GM21526 (cell line): ENCODE results near the gene SUV39H1.
A peak's percentile ranks its signal among the peaks of the same experiment; 100 is the strongest.

Source experiments
- ATAC-seq: cut with Tn5 transposase; IDR thresholded peaks from one replicate; pipeline ENCODE4 v1.9.1; 2021; ENCODE audit warnings: moderate library complexity; ENCODE audit not compliant: unreplicated experiment, low FRiP score

SUV39H1 gene

DNA sequence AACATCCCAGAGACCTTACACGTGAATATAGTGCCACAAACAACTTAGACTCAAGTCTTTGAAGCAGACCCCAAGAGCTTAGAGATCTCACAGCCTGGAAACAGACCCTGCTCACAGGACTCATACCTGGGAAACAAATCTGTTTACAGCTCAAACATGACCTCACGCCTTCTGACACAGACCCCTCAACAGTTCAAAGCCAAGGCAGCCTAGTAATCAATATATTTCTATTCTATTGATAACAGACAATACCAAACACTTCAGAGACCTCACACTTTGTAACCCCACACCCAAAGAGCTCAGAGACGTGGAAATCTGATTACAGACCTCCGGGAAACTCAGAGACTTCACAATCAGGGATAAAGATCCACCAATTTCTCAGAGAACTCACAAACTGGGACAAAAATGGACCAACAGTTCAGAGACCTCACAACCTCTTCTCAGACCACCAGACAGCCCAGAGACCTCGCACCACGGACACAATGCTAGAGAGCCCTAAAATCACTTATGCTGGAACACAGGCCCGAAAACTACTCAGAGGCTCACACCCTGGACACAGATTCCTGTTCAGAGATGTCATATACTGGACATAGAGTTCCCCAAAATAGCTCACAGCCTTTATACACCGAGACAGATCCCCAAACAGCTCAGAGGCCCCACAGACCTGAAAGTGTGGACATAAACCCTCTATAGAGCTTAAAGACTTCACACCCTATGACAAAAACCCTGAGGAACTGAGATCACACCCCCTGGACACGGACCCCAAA lies 14.8 kb downstream of the SUV39H1 start:
- no peak for ATAC-seq

DNA sequence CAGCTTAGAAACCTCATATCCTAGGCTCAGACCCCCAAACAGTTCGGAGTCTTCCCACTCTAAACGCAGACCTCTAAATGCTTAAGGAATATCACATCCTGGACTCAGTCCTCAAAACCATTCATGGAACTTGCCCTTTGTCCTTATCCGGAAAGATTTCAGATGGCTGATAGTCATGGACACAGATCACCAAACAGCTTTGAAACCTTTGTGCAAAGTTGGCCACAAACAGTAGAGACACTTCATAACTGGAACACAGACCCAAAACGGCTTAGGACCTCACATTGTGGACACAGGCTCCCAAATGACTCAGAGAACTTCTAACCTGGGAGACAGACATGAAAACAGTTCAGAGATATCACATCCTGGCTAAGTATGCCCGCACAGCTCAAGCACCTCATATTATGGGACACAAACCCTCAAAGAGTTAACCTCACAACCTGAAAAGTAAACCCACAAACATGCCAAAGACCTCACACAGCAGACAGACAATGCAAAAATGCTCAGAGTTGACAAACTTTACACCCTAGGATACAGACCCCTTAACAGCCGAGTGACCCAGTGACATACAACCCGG lies 15.5 kb downstream of the SUV39H1 start:
- ATAC-seq: no peak

DNA sequence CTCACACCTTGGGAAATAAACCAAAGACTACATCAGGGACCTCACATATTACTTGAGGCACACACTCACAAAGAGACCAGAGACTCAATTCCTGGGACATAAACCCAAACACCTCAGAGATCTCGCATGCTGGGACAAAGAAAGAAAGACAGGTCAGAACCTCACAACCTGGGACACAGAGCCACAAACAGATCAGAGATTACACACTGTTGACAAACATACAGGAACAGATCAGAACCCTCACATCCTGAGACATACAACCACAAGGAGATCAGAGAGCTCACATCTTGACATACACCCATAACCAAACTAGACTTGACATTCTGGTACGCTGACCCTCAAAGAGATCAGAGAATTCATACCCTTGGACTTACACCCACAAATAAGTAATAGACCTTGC lies 17.3 kb downstream of the SUV39H1 start:
- ATAC-seq: no peak

DNA sequence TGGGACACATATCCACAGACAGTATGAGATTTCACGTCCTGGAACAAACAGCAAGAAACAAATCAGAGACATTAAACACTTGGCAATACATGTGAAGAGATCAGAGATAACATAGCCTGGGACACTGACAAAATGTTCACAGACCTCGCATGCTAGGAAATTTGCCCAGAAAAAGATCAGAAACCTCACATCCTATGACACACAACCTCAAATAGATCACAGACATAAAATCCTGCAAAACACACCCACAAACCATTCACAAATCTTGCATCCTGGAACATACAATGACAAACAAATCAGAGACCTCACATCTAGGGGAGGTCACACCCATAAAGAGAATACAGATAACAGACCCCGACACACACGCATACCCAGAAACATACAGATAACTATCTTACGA lies 18.0 kb downstream of the SUV39H1 start:
- no peak for ATAC-seq

DNA sequence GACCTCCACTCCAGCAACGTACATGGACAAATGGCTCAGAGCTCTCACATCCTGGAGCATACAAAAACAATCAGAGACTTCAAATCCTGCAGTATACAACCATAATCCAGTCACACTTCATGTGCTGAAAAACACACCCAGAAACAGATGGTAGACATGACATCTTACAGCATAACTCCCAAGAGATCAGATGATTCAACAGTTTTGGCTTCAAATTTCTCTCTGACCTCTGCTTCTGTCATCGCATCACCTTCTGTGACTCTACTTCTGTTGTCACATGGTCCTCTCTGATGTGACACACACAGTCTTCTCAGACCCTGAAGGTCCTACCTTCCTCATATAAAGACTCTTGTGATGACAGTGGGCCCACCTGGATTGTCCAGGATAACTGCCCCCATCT lies 18.5 kb downstream of the SUV39H1 start:
- ATAC-seq: no peak

DNA sequence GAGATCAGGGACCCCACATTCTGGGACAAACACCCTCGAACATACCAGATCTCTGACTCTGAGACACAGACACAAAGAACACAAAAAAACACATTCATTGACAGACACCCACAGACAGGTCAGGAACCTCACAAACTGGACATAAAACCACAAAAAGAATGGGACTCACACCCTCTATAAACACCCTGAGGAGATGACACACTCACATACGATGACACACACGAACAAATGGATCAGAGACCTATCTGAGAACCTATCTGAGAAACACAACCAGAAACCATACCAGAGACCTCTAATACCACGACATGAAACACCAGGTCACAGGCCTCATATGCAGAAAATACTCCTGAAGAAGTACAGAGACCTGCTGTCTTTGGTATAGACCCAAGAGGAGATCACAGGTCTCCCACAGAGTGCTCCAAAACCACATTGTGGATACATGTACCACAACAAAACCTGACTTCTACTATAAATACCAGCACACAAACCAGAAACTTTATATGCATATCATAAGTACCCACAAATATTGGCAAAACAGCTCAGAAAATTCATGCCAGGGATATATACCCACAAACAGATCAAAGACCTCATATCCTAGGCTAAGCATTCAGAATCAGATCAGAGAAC lies 19.5 kb downstream of the SUV39H1 start:
- ATAC-seq: no peak

DNA sequence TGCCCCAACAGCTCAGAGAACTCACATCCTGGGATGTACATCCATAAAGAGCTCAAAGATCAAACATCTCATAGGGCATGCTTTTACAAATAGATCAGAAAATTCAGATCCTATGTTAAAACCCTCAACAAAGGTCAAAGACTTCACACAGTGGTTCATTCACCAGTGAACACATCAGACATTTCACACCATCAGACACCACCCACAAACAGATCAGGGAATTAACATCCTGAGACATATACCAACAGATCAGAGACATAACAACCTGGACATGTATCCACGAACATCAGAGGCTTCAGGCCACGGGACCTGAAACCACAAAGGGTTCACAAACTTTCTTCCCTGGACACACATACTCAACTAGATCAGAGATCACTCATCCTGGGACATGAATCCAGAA lies 23.4 kb downstream of the SUV39H1 start:
- no peak for ATAC-seq

DNA sequence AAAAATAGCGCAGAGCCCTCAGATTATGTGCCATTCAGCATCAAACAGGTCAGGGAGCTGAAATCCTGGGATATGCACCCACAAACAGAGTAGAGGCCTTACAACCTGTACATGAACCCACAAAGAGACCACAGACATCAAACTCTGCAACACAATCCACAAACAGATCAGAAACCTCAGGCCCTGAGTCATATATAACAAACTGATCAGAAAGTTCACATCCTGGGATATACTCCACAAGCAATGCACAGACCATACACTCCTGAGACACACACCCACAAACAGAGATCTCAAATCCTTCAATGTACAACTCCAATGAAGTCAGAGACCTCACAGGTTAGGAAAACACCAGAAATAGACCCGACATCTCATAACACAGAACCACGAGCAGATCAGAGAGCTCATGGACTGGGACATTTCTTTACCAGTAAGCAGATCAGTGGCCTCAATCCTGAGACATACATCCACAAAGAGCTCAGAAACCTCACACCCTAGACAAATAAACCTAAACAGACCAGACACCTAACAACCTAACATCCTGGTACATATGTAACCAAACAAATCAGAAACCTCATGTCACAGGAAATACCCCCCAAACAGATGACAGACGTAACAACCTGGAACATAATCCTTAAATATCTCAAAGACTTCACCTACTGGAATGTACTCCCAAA lies 24.2 kb downstream of the SUV39H1 start:
- ATAC-seq: no peak

DNA sequence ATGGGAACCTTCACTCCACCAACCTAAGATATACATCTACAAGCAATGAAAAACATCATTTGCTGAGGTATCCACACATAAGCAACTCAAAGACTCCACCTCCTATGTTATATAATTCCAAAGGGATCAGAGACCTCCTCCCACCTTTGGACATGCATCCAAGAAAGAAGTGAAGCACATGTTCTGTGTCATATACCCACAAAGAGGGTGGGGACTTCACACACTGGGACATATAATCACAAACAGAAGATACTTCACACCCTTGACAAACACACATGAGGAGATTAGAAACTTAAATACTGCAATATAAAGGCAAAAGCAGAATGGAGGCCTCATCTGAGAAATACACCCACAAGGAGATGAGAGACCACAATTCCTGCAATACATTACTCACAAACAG lies 25.4 kb downstream of the SUV39H1 start:
- no peak for ATAC-seq

DNA sequence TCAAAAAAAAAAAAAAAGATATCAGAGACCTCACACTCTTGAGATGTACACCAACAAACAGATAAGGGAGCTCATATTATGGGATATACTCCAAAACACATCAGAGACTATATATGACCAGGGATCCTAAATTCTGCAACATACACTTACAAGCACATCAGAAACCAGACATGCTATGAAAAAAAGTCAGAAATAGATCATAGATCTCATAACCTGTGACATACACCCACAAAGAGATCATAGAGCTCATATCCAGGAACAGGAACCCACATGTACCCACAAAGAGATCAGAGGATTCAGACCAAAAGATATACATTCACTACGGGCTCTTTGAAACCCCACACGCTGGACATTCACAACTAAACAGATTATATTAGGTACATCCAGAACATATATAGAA lies 30.1 kb downstream of the SUV39H1 start:
- no peak for ATAC-seq

DNA sequence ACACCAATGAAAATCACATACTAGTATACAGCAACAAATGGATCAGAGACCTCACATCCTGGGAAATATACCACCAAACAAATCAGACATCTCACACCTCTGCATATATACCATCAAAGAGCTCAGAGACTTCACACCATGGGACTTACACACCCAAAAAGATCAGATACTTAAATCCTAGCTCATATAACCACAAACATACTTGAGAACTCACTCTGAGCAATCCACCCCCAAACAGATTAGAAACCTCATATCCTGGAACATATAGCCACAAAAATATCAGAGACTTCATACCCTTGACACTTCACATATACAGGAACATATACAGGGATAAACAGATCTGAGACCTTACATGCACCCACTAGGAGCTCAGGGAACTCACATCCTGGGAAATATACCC lies 32.1 kb downstream of the SUV39H1 start:
- ATAC-seq: no peak

DNA sequence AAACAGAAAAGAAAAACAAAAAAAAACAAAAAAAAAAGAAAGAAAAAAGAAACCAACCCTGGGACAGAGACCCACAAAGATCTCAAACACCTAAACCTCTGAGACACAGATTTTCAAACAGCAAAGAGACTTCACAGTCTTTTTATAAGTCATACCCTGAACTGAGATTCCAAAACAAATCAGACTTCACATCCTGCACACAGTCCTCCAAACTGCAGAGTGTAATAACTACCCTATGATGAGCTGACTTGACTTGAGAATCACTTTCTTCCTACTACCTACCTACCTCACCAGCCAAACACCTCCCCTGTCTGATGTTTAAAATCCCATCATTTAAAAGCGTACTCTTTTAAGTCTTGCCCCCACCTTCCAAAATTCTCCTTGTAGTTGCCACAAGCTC lies 39.8 kb downstream of the SUV39H1 start:
- ATAC-seq: no peak

DNA sequence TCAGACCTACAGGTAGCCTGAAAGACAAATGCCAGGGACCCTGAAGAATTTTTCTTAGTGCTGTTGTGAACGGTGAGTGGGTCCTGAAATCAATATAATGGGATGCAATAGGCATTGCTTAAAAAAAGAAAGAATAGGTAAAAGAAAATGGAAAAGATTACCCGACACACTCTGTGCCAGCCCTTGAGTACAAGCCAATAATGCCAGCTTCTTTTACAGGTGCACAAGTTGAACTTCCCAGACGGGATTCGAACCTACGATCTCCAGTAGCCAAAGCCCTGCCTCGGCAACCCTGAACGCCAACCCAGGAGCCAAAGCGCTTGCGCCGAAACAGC lies 40.3 kb downstream of the SUV39H1 start:
- ATAC-seq: no peak

DNA sequence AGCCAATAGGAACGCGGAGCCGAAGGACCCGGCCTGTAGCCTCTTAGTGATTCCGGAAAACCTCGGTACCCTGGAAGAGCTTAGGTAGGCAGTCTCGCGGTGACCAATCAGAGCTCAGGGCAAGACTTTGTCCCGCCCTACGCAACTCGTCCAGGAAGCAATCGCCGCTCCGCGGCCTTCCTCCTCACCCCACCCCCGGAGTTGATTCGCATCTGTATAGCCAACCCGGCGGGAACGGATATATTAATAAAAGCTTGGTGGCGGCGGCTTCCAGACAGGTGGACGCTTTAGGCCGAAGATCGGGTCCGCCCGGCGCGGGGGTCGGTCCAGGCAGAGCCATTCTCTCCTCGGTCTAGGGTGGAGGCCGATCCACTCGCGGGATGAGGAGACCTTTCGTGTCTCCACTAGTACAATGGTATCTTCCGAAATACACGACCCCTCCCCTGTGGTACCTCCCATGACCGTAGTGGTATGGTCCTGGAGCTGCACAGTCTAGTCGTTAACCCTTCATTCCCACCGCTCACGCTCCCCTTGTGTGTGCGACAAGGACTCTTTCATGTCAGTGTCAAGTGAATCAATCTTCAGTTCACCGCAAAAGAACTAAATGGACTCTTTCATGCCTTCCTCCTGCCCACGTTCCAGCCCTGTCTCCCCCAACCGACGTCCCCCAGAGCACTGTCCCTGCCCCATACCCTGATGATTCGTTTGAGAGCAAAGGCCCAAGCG lies 40.8 kb downstream of the SUV39H1 start:
- ATAC-seq: peak; percentile 96

DNA sequence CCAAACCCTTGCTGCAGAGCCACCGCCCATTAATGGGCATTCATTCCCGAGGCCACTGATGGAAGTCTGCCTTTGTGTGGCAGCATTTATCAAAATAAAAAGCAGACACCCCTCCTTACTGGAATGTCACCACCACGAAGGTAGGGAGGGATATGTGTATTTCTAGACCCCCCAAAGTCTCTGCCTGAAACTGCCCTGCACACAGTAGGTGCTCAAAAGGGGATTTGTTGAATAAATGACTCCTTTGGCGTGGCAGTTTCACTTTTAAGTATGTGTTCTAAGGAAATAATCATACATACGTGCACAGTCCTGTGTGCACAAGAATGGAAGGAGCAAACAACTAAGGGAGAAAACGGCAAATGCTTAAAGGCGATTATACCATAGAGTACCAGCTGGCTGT lies 41.4 kb downstream of the SUV39H1 start:
- ATAC-seq: no peak

DNA sequence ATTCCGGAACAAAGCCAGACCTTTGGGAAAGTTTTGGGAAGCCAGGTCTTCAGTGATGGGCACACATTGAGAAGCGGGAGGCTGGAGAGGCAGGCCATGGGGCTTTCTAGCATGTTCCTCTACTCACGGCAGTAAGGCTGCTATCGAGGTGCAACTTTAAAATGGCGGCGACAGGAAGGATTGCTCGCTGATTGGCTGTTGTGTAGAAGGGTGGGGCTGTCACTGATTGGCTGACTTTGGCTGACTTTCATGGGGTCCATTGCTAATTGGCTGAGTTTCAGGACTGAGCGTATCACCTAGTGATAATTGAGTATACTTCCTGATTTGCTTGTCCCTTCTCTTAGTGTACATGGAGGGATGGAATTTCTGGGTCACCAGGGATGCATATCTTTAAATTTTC lies 45.3 kb downstream of the SUV39H1 start:
- no peak for ATAC-seq

DNA sequence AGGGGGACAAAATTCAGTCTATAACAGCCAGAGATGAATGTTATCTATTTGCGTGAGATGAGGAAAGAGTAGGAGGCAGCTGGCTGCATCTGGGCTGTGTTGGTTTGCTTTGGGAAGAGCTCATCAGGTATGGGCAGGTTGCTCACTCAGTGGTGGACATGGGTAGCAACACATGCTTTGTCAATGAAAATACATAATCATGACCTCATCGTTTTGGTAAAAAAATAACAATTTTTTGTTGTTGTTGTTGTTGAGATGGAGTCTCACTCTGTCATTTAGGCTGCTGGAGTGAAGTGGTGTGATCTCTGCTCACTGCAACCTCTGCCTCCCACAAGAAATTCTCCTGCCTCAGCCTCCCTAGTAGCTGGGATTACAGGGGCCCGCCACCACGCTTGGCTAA lies 48.7 kb downstream of the SUV39H1 start:
- ATAC-seq: no peak

DNA sequence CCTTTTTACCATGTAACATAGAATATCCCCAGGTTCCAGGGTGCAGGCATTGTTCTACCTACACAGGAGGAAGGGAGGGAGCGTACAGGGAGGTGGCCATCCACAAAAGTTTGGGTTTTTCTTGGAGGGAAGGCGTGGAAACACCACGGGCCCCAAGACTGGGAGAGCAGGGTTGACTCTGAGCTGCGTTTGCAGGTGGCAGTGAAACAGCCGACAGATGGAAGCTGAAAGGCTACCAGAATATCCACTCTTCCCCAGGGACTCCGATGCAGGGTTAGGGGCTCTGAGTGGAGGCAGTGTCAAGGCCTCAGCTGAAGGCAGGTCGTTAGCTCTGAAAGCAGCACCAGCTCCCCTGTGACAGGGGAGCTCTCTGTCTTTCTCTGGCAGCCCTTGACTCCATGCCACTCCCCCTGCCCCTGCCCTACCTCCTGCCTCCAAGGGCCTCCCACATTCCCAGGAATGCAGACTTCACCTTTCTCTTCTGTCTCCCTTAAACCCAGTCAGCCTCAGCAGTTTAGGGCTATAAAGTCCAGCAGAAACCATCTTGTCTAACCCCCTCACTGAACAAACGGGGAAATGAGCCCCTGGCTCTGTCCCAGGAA lies 51.0 kb downstream of the SUV39H1 start:
- no peak for ATAC-seq

DNA sequence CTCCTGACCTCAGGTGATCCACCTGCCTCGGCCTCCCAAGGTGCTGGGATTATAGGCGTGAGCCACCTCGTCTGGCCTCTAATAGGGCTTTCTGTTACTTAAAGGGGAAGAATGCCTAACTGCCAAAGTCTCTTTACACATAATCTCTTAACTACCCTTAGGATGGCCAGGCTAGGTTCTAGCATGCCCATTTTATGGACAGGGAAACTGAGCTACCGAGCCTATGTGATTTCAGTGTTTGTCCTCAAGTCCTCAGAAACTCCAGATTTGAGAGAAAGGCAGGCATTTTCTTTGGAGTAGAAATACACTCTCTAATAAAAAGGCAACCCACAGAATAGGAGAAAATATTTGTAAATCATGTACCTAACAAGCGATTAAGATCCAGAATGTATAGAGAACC lies 52.6 kb downstream of the SUV39H1 start:
- no peak for ATAC-seq

DNA sequence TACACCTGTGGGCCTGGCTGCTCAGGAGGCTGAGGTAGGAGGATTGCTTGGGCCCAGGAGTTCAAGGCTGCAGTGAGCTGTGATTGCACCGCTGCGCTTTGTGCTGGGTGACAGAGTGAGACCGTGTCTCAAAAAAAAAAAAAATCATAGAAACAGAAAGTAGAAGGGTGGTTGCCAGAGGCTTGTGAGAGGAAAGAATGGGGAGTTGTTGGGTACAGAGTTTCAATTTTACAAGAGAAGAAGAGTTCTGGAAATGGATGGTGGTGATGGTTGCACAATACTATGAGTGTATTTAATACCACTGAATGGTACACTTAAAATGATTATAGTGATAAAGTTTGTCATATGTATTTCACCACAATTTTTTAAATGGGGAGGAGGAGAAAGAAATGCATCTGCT lies 54.8 kb downstream of the SUV39H1 start:
- no peak for ATAC-seq

DNA sequence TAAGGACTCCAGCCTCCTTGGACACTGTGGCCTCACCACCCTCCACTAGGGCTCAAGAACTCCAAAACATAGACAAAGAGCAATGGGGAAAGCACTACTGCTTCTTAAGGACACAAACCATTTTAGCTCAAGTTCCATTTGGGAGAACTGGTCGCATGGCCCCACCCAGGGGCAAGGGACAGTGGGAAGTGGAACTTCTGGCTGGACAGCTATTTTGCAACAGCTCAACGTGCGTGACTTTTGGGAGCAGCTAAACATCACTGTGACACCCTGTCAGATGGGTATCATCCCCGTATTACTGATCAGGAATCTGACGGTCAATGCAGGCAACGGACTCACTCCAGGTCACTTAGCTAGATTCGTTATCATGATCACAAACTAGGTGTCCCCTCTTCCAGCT lies 56.0 kb downstream of the SUV39H1 start:
- ATAC-seq: no peak
